NB4 (cell line): Measurements from ENCODE around the gene SLC22A5.
A peak's percentile ranks its signal among the peaks of the same experiment; 100 is the strongest.

Experiments
- CTCF ChIP-seq: IDR thresholded peaks from one replicate; pipeline ENCODE4 v1.5.1; 2012; ENCODE audit warnings: low read depth, low read length
- MYC ChIP-seq: IDR thresholded peaks from 2 replicates; pipeline ENCODE4 v1.6.1; 2011; ENCODE audit warnings: low read depth, low read length
- POLR2A ChIP-seq: IDR thresholded peaks from 2 replicates; pipeline ENCODE4 v1.6.1; 2011; ENCODE audit warnings: mild to moderate bottlenecking; ENCODE audit not compliant: insufficient read length; ENCODE audit errors: extremely low read depth
- TF ChIP-seq, protein P1 (sequence below): IDR thresholded peaks from 2 replicates; pipeline ENCODE4 v1.6.1; 2011; ENCODE audit warnings: low read depth, low read length

DNA sequence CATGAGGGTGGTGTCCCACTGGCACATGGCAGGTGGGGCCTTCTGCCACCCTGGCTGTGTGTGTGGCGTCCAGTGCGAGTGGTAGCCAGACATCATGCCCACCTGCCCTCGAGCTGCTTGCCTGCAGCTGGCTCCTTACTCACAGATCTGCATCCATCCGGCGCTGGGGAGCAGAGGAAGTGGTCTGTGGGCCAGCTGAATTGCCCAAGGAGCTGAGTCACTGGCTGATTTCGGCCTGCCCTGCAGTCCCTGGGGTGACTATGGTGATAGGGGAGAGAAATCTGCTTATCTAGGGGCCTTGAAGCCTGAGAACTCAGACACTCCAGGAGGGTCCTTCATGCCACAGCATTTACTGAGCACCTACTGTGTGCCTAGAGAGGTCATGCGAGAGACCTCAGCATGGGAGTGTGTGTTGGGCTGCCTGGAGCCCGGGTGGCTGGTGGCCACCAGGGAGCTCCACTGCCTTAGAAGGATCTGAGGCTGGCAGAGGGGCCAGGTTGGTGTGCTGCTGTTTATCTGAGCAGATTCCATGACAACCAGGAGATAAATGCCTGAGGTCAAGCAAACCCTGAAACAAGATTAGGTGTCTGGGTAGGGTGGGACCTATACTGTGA is 57.1 kb downstream of the SLC22A5 start:
- peak; percentile 27 for TF ChIP-seq CTCF
- TF ChIP-seq POLR2A = peak; percentile 33
- TF ChIP-seq MYC = peak; percentile 66; the same call in 1 of the 2 replicates
- TF ChIP-seq, protein P1, sequence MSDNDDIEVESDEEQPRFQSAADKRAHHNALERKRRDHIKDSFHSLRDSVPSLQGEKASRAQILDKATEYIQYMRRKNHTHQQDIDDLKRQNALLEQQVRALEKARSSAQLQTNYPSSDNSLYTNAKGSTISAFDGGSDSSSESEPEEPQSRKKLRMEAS = peak; percentile 79
